AG04450 (cell line): ENCODE measurements around the gene SERAC1. TPM values are rescaled to one million over a fixed set of nuclear protein-coding genes. Genes with fewer than 3 reads are reported as not detected.
"Not testable (repeated sequence)": the region's sequence is repeated elsewhere in the genome, so short reads cannot be mapped to it uniquely, and the experiment has no call there.

Experiments used
- CTCF ChIA-PET: fragments of 300-600, 350-600 bp; formaldehyde crosslinking; extraction: SDS; loops from one replicate; lab custom pipeline; 2022; ENCODE audit warnings: antibody characterized with exemption, inconsistent platforms; lab: Charles Lee
- POLR2A ChIA-PET: fragments of 350-600 bp; formaldehyde crosslinking; extraction: SDS; loops from one replicate; lab custom pipeline; 2021; ENCODE audit warnings: antibody characterized with exemption, inconsistent platforms; lab: Yijun Ruan, JAX
- DNase-seq: peaks from one replicate; pipeline ENCODE4 v3.0.0-alpha.2; 2011; ENCODE audit warnings: low read depth, low spot score
- H3K27ac ChIP-seq: one replicate; pipeline ENCODE4 v1.5.1; 2012; ENCODE audit warnings: low read depth, low read length, control low read depth
- H3K27me3 ChIP-seq: one replicate; pipeline ENCODE4 v1.6.0; 2012; ENCODE audit warnings: low read length; ENCODE audit not compliant: control insufficient read depth, insufficient read depth
- H3K4me3 ChIP-seq: 2 replicates; pipeline ENCODE4 v1.5.1; 2011; ENCODE audit warnings: mild to moderate bottlenecking, low read depth, low read length, control low read depth
- H3K9me3 ChIP-seq: 2 replicates; pipeline ENCODE4 v1.5.1; 2012; ENCODE audit warnings: low read length; ENCODE audit not compliant: control insufficient read depth, insufficient read depth
- polyA plus RNA-seq: library from polyadenylated mRNA; depleted of rRNA; stranded (reverse); fragments of >200 nt; gene quantifications from 2 replicates; pipeline ENCODE4 v1.2.3, GENCODE V29; 2011
- TF ChIP-seq, protein P1 (sequence below): IDR thresholded peaks from 2 replicates; pipeline ENCODE4 v1.5.1; 2011; ENCODE audit warnings: low read depth, low read length, control low read depth, inconsistent platforms

SERAC1 gene
- polyA plus RNA-seq, 1 experiment = 14.5 TPM

DNA sequence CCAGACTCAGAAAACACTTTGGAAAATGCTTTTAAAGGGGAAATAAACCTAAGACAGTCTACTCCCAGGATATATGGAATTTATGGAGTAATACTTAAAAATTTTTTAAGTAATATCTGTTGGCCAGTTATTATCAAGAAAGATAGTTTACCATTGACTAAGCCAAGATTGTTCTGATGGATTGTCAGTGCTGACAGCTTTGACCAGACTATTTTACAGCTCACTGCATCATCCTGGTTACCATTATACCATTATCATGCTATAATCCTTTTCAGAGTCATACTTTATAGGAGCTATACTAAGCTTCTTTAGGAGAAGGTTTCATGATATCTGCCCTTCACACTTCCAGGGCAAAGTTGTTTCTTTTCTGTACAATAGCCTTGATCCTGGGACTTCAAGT, 16.5 kb upstream of the SERAC1 start:
- Histone ChIP-seq H3K4me3 (no peak overlapping the region), H3K9me3 (peaks cover 4% of the 10 kb centered on the region; the same call in 1 of the 2 replicates), H3K27ac (no peak overlapping the region), H3K27me3 (no peaks in the 10 kb centered on the region)
- POLR2A ChIA-PET = no interaction called here
- TF ChIP-seq, protein P1, sequence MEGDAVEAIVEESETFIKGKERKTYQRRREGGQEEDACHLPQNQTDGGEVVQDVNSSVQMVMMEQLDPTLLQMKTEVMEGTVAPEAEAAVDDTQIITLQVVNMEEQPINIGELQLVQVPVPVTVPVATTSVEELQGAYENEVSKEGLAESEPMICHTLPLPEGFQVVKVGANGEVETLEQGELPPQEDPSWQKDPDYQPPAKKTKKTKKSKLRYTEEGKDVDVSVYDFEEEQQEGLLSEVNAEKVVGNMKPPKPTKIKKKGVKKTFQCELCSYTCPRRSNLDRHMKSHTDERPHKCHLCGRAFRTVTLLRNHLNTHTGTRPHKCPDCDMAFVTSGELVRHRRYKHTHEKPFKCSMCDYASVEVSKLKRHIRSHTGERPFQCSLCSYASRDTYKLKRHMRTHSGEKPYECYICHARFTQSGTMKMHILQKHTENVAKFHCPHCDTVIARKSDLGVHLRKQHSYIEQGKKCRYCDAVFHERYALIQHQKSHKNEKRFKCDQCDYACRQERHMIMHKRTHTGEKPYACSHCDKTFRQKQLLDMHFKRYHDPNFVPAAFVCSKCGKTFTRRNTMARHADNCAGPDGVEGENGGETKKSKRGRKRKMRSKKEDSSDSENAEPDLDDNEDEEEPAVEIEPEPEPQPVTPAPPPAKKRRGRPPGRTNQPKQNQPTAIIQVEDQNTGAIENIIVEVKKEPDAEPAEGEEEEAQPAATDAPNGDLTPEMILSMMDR = no peak
- no peak for DNase-seq
- CTCF ChIA-PET = no interaction called here

DNA sequence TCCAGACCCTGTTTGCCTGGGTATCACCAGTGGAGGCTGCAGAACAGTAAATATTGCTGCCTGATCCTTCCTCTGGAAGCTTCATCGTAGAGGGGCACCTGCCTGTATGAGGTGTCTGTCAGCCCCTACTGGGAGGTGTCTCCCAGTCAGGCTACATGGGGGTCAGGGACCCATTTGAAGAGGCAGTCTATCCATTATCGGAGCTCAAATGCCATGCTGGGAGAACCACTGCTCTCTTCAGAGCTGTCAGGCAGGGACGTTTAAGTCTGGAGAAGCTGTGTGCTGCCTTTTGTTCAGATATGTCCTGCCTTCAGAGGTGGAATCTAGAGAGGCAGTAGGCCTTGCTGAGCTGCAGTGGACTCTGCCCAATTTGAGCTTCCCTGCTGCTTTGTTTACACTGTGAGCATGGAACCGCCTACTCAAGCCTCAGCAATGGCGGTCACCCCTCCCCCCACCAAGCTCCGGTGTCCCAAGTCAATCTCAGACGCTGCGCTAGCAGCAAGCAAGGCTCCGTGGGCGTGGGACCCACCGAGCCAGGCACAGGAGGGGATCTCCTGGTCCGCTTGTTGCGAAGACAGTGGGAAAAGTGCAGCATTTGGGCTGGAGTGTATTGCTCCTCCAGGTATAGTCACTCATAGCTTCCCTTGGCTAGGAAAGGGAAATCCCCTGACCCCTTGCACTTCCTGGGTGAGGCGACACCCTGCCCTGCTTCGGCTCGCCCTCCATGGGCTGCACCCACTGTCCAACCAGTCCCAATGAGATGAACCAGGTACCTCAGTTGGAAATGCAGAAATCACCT, 15.3 kb upstream of the SERAC1 start:
- H3K4me3 ChIP-seq, H3K27ac ChIP-seq, H3K27me3 ChIP-seq, POLR2A ChIA-PET, CTCF ChIA-PET, H3K9me3 ChIP-seq, DNase-seq: not testable (repeated sequence)

DNA sequence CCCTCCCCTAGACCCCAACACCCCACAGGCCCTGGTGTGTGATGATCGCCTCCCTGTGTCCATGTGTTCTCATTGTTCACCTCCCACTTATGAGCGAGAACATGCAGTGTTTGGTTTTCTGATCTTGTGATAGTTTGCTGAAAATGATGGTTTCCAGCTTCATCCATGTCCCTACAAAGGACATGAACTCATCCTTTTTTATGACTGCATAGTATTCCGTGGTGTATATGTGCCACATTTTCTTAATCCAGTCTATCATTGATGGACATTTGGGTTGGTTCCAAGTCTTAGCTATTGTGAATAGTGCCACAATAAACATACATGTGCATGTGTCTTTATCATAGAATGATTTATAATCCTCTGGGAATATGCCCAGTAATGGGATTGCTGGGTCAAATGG, 9.7 kb upstream of the SERAC1 start:
- H3K27ac ChIP-seq, H3K9me3 ChIP-seq, CTCF ChIA-PET, H3K4me3 ChIP-seq, DNase-seq, H3K27me3 ChIP-seq, POLR2A ChIA-PET: not testable (repeated sequence)

DNA sequence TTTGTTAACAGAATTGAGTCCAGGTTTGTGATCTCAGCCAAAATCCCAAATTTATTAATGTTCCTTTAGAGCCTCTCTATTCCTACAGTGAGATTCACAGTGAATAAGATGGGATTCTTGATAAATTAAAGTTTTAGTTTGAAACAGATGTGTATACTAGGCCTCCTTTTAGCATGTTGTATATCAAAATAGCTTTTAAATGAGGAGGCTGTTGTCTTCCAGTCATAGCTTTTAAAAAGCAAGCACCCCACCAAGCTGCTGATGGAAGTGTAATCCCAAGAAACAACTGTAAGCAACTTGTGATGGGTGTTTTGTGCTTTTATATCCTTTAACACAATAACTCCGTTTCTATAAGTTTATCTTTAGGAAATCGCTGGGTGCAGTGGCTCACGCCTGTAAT, 7.0 kb upstream of the SERAC1 start:
- no peak overlapping the region for H3K27ac ChIP-seq
- H3K4me3 ChIP-seq = no peak overlapping the region
- no peaks in the 10 kb centered on the region for H3K27me3 ChIP-seq
- TF ChIP-seq, protein P1 = no peak
- no peak for DNase-seq
- POLR2A ChIA-PET = interaction anchor here (1.0 kb wide), 1 partner anchor 14 kb away, joined by 3 read pairs; no protein-coding TSS in a partner anchor
- no peaks in the 10 kb centered on the region for H3K9me3 ChIP-seq
- CTCF ChIA-PET = no interaction called here

DNA sequence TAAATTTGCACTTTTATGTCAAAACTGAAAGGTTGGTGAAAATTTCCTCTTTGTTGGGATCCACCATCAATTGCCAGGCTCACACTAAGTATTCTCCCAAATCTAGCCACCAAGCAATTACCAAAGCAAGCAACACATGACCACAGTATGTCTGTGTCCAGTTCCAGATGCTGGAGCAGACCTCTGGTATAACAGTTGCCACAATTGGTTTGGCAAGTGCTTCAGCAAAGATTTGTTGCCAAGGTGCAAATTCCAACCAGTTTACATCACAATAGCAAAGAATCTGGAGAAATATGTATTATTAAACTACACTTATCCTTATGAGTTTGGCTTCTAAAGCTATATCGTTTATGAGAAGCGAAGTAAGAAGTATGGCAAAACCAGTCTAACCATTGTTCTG, 6.5 kb upstream of the SERAC1 start:
- no peaks in the 10 kb centered on the region for H3K27me3 ChIP-seq
- H3K9me3 ChIP-seq = no peaks in the 10 kb centered on the region
- H3K4me3 ChIP-seq = no peak overlapping the region
- ChIA-PET CTCF (no interaction called here), POLR2A (interaction anchor here (1.0 kb wide), 1 partner anchor 13 kb away, joined by 3 read pairs; no protein-coding TSS in a partner anchor)
- DNase-seq = peak; percentile 80
- no peak overlapping the region for H3K27ac ChIP-seq
- TF ChIP-seq, protein P1 = no peak

DNA sequence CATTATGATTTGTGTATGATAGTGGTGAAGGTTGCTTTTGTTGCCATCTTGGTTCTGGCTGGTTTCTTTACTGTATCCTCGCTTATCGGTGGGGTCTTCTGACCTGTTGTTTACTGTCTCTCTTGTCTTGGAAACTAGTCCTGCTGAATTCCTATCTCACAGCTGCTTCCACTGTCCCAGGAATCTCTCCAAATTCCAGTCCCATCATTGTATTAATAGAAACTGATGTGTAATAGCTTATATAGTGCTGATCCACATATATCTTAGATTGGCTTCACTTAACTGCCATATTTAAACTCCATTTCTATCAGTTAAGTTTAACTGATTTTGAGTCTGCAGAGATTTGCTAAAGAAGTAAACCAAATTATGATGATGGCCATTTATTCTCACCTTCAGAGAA, 6.0 kb upstream of the SERAC1 start:
- POLR2A ChIA-PET = interaction anchor here (1.0 kb wide), 1 partner anchor 13 kb away, joined by 3 read pairs; no protein-coding TSS in a partner anchor
- CTCF ChIA-PET = no interaction called here
- H3K9me3 ChIP-seq = no peaks in the 10 kb centered on the region
- no peak for DNase-seq
- H3K27me3 ChIP-seq = no peaks in the 10 kb centered on the region
- TF ChIP-seq, protein P1 = no peak
- no peak overlapping the region for H3K27ac ChIP-seq
- H3K4me3 ChIP-seq = no peak overlapping the region
